ENCODE measurements around the gene PDHB.

Gene PDHB

GRCh38 chr3:58398669-58399333 lies 34.8 kb downstream of the PDHB start:
- Mint-ChIP-seq H3K4me3 (no peak overlapping the region), H3K27ac (no peak overlapping the region), H3K36me3 (ENCODE audit: low read depth) (peaks cover 19% of the 10 kb centered on the region), H3K27me3 (no peaks in the 10 kb centered on the region), H3K9me3 (no peaks in the 10 kb centered on the region), H3K4me1 (no peaks in the 10 kb centered on the region)
- DNase-seq: no peak
- no peak for ATAC-seq

- H3K4me1 Mint-ChIP-seq: no peaks in the 10 kb centered on the region
- DNase-seq: no peak
- no peak overlapping the region for H3K27ac Mint-ChIP-seq
- H3K4me3 Mint-ChIP-seq: no peak overlapping the region
- no peak for ATAC-seq
- H3K27me3 Mint-ChIP-seq: no peaks in the 10 kb centered on the region
- peaks cover 20% of the 10 kb centered on the region for H3K36me3 Mint-ChIP-seq (ENCODE audit: low read depth)
- H3K9me3 Mint-ChIP-seq: no peaks in the 10 kb centered on the region
Observed at GRCh38 chr3:58394339-58394738, 39.3 kb downstream of the PDHB start.

- no peaks in the 10 kb centered on the region for H3K9me3 Mint-ChIP-seq
- peaks cover 4% of the 10 kb centered on the region for H3K4me1 Mint-ChIP-seq
- H3K27me3 Mint-ChIP-seq: no peaks in the 10 kb centered on the region
- ATAC-seq (no peak), DNase-seq (no peak)
- H3K4me3 Mint-ChIP-seq: no peak overlapping the region
- H3K36me3 Mint-ChIP-seq (ENCODE audit: low read depth): peaks cover 20% of the 10 kb centered on the region
- H3K27ac Mint-ChIP-seq: no peak overlapping the region
Observed at GRCh38 chr3:58392181-58392580, 41.5 kb downstream of the PDHB start.

GRCh38 chr3:58391156-58391865 lies 42.3 kb downstream of the PDHB start:
- H3K9me3 Mint-ChIP-seq: no peaks in the 10 kb centered on the region
- H3K27me3 Mint-ChIP-seq: no peaks in the 10 kb centered on the region
- ATAC-seq: no peak
- H3K27ac Mint-ChIP-seq: no peak overlapping the region
- H3K36me3 Mint-ChIP-seq (ENCODE audit: low read depth): peaks cover 14% of the 10 kb centered on the region
- H3K4me3 Mint-ChIP-seq: no peak overlapping the region
- peaks cover 5% of the 10 kb centered on the region for H3K4me1 Mint-ChIP-seq
- no peak for DNase-seq

- ATAC-seq (no peak), DNase-seq (no peak)
- H3K9me3 Mint-ChIP-seq: no peaks in the 10 kb centered on the region
- peak overlapping the region; percentile 18 for H3K27ac Mint-ChIP-seq
- no peak overlapping the region for H3K4me3 Mint-ChIP-seq
- peaks cover 7% of the 10 kb centered on the region for H3K4me1 Mint-ChIP-seq
- H3K27me3 Mint-ChIP-seq: no peaks in the 10 kb centered on the region
- H3K36me3 Mint-ChIP-seq (ENCODE audit: low read depth): peaks cover 13% of the 10 kb centered on the region
Observed at GRCh38 chr3:58388550-58389091, 45.0 kb downstream of the PDHB start.

GRCh38 chr3:58387650-58388546 lies 45.7 kb downstream of the PDHB start:
- Mint-ChIP-seq H3K4me1 (peaks cover 7% of the 10 kb centered on the region), H3K4me3 (no peak overlapping the region), H3K9me3 (no peaks in the 10 kb centered on the region), H3K36me3 (ENCODE audit: low read depth) (peaks cover 16% of the 10 kb centered on the region), H3K27me3 (no peaks in the 10 kb centered on the region), H3K27ac (no peak overlapping the region)
- ATAC-seq (no peak), DNase-seq (no peak)

GRCh38 chr3:58386626-58387365 lies 46.8 kb downstream of the PDHB start:
- ATAC-seq: no peak
- no peak for DNase-seq
- H3K4me3 Mint-ChIP-seq: no peak overlapping the region
- no peaks in the 10 kb centered on the region for H3K9me3 Mint-ChIP-seq
- H3K27ac Mint-ChIP-seq: peak overlapping the region; percentile 37
- peaks cover 7% of the 10 kb centered on the region for H3K4me1 Mint-ChIP-seq
- no peaks in the 10 kb centered on the region for H3K27me3 Mint-ChIP-seq
- H3K36me3 Mint-ChIP-seq (ENCODE audit: low read depth): peaks cover 15% of the 10 kb centered on the region

GRCh38 chr3:58384381-58385090 lies 49.1 kb downstream of the PDHB start:
- H3K9me3 Mint-ChIP-seq: no peaks in the 10 kb centered on the region
- no peak for DNase-seq
- H3K4me3 Mint-ChIP-seq: no peak overlapping the region
- H3K27ac Mint-ChIP-seq: no peak overlapping the region
- peaks cover 7% of the 10 kb centered on the region for H3K4me1 Mint-ChIP-seq
- peaks cover 14% of the 10 kb centered on the region for H3K36me3 Mint-ChIP-seq (ENCODE audit: low read depth)
- no peaks in the 10 kb centered on the region for H3K27me3 Mint-ChIP-seq
- no peak for ATAC-seq

- Mint-ChIP-seq H3K4me3 (no peak overlapping the region), H3K27me3 (no peaks in the 10 kb centered on the region), H3K36me3 (ENCODE audit: low read depth) (peaks cover 14% of the 10 kb centered on the region), H3K9me3 (no peaks in the 10 kb centered on the region), H3K27ac (no peak overlapping the region), H3K4me1 (peaks cover 7% of the 10 kb centered on the region)
- ATAC-seq (no peak), DNase-seq (no peak)
Observed at GRCh38 chr3:58383904-58384303, 49.7 kb downstream of the PDHB start.

GRCh38 chr3:58383476-58383875 lies 50.2 kb downstream of the PDHB start:
- H3K27me3 Mint-ChIP-seq: no peaks in the 10 kb centered on the region
- H3K9me3 Mint-ChIP-seq: no peaks in the 10 kb centered on the region
- H3K4me3 Mint-ChIP-seq: no peak overlapping the region
- H3K27ac Mint-ChIP-seq: no peak overlapping the region
- peaks cover 4% of the 10 kb centered on the region for H3K4me1 Mint-ChIP-seq
- H3K36me3 Mint-ChIP-seq (ENCODE audit: low read depth): peaks cover 14% of the 10 kb centered on the region
- ATAC-seq (no peak), DNase-seq (no peak)

- H3K27me3 Mint-ChIP-seq: no peaks in the 10 kb centered on the region
- H3K4me1 Mint-ChIP-seq: peaks cover under 1% of the 10 kb centered on the region
- no peak for DNase-seq
- ATAC-seq: no peak
- no peaks in the 10 kb centered on the region for H3K9me3 Mint-ChIP-seq
- no peak overlapping the region for H3K4me3 Mint-ChIP-seq
- H3K36me3 Mint-ChIP-seq (ENCODE audit: low read depth): peaks cover 9% of the 10 kb centered on the region
- H3K27ac Mint-ChIP-seq: peak overlapping the region; percentile 24
Observed at GRCh38 chr3:58379351-58380073, 54.1 kb downstream of the PDHB start.

- peaks cover 7% of the 10 kb centered on the region for H3K36me3 Mint-ChIP-seq (ENCODE audit: low read depth)
- ATAC-seq (no peak), DNase-seq (no peak)
- no peaks in the 10 kb centered on the region for H3K27me3 Mint-ChIP-seq
- H3K4me3 Mint-ChIP-seq: no peak overlapping the region
- H3K4me1 Mint-ChIP-seq: peaks cover 3% of the 10 kb centered on the region
- no peak overlapping the region for H3K27ac Mint-ChIP-seq
- H3K9me3 Mint-ChIP-seq: no peaks in the 10 kb centered on the region
Observed at GRCh38 chr3:58377750-58378149, 55.9 kb downstream of the PDHB start.
